ENCODE data around the gene GLI1.

The GLI1 gene

DNA sequence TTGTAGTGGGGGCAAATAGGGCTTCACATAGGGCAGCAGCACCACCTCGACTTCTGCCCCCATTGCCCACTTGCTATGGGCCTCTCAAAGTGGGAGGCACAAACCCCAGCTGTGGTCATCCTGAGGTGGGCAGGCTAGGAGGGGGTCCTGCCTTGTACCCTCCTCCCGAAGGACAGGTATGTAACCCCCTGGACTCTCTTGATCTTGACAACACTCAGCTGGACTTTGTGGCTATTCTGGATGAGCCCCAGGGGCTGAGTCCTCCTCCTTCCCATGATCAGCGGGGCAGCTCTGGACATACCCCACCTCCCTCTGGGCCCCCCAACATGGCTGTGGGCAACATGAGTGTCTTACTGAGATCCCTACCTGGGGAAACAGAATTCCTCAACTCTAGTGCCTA lies 12.1 kb downstream of the GLI1 start:
- TF ChIP-seq, protein P1, sequence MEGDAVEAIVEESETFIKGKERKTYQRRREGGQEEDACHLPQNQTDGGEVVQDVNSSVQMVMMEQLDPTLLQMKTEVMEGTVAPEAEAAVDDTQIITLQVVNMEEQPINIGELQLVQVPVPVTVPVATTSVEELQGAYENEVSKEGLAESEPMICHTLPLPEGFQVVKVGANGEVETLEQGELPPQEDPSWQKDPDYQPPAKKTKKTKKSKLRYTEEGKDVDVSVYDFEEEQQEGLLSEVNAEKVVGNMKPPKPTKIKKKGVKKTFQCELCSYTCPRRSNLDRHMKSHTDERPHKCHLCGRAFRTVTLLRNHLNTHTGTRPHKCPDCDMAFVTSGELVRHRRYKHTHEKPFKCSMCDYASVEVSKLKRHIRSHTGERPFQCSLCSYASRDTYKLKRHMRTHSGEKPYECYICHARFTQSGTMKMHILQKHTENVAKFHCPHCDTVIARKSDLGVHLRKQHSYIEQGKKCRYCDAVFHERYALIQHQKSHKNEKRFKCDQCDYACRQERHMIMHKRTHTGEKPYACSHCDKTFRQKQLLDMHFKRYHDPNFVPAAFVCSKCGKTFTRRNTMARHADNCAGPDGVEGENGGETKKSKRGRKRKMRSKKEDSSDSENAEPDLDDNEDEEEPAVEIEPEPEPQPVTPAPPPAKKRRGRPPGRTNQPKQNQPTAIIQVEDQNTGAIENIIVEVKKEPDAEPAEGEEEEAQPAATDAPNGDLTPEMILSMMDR (IDR thresholded peaks at IDR 0.05): no peak
- H3K4me3 ChIP-seq: no peak overlapping the region
- no peak for DNase-seq (ENCODE audit: low spot score)

DNA sequence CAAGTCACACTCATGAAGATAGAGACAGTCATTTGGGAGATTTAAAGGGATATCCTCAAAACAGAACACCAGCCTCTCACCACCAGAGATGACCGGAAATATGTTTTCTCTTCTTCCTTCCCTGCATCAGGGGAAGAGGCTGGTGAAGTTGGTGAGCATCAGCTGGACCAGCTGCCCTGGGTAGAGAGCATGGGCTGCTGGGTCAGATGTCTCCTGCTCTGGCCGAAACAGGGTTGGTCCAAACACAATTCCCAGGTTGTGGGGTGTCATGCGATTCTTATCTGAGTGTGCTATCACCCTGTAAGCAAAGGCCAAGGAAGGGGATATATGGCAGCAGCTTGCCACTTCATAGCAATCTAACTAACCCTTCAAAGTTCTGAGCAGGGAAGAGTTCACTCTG lies 12.8 kb downstream of the GLI1 start:
- DNase-seq (ENCODE audit: low spot score): no peak
- TF ChIP-seq, protein P1 (IDR thresholded peaks at IDR 0.05): no peak
- no peak overlapping the region for H3K4me3 ChIP-seq
- no peak overlapping the region for H3K27ac ChIP-seq

More for the DNA sequence above, 12.1 kb downstream of the GLI1 start:
- no peak overlapping the region for H3K27ac ChIP-seq

GRCh38 chr12:57473392-57473791 lies 13.8 kb downstream of the GLI1 start:
- no peak overlapping the region for H3K4me3 ChIP-seq
- H3K27ac ChIP-seq: no peak overlapping the region
- DNase-seq (ENCODE audit: low spot score): no peak
- TF ChIP-seq, protein P1 (IDR thresholded peaks at IDR 0.05): no peak

DNA sequence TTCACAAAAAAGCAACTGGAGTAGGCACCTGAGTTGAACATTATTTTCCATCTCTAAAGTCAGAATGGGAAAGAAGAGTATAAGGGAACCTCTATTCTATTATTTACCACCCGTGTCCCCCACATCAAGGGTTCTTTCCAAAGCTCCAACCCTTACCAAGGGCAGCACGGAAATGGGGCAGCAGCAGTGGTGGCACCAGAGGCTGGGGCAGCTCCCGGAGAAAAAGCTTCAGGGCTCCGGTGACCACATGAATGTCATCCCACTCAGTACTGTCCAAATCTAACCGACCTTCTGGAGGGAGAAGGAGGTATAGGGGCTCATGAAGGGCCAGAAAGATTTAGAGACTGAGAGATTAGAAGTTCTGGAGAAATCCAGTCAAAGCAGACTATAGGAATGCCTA lies 14.3 kb downstream of the GLI1 start:
- no peak overlapping the region for H3K27ac ChIP-seq
- no peak for DNase-seq (ENCODE audit: low spot score)
- H3K4me3 ChIP-seq: no peak overlapping the region
- TF ChIP-seq, protein P1 (IDR thresholded peaks at IDR 0.05): no peak

DNA sequence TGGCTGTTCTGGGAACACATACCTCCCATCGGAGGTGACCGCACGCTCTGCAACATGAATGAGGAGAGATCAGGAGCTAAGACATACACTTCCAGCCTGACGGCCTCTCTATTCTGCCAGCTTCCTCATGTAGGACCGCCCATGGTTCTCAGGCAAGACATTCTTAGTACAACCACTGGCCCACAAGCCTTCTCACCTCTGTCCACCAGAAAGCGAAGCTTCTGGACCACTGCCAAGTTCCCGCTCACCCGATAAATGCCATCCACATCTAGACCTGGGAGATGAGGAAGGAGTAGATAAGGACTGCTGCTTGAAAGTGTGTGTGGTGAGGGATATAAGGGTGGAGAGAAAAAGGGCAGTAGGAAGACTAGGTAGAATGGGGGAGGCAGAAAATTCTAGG lies 14.8 kb downstream of the GLI1 start:
- Histone ChIP-seq H3K4me3 (no peak overlapping the region), H3K27ac (no peak overlapping the region)
- no peak for DNase-seq (ENCODE audit: low spot score)
- TF ChIP-seq, protein P1 (IDR thresholded peaks at IDR 0.05): no peak

DNA sequence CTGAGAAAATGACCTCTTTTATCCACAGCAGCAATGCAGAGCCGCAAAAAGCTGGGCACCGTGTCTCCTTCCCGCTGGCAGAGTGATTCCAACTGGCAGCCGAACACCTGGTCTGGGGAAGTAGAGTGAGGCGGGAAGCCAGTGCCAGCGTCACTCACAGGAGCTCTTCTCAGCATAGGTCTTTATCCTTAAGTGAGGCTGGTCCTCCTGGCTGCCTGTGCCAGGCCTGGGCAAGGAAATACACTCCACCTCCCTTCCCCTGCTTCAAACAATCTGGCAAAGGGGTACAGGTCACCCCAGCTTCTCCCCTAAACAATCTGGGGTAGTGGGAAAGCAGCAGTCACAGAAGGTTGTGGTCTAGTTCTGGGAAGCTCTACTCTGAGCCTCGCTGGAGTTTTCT lies 15.3 kb downstream of the GLI1 start:
- Histone ChIP-seq H3K4me3 (peak overlapping the region; percentile 75), H3K27ac (no peak overlapping the region)
- TF ChIP-seq, protein P1 (IDR thresholded peaks at IDR 0.05): no peak
- no peak for DNase-seq (ENCODE audit: low spot score)

GRCh38 chr12:57475271-57476161 lies 15.9 kb downstream of the GLI1 start:
- Histone ChIP-seq H3K27ac (peak overlapping the region in 1 of 2 donors; percentile 7), H3K4me3 (peak overlapping the region; percentile 75)
- no peak for DNase-seq (ENCODE audit: low spot score)
- TF ChIP-seq, protein P1 (IDR thresholded peaks at IDR 0.05): no peak

Measured in coronary artery (tissue), 2 donors.